Activated CD4-positive, alpha-beta T cell treated with anti-CD3 and anti-CD28 coated beads, Interleukin-2, amount 50 U/mL, for 48 hours (primary cell): ENCODE results near the gene ERC1.

Experiments used
- DNase-seq, 2 experiments: peaks; one replicate each; pipeline ENCODE4 v3.0.0-alpha.2; 2020

The ERC1 gene

DNA sequence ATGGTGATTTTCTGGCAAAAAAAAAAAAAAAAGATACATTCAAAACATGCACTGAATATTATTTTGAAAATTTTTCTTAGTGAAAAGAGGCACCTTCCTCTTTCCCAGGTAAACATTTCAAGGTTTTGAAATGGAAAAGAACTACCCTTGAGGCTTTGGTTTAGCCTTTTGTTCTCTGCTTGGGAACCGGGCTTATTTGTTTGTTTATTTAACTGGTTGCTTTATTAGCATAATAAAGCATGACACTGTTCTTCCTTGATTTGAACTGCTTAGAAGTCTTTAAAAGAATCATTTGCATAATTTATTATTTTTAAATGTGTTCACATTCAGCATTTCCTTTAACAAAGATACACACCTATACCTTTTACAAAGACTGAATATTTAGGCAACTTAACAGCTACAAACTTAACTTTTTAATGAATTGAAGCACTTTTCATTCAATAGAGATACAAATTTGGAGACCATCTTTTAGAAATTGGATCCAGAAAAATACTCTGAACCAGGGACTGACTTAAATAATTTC is 428.9 kb downstream of the ERC1 start:
- no peak for DNase-seq

DNA sequence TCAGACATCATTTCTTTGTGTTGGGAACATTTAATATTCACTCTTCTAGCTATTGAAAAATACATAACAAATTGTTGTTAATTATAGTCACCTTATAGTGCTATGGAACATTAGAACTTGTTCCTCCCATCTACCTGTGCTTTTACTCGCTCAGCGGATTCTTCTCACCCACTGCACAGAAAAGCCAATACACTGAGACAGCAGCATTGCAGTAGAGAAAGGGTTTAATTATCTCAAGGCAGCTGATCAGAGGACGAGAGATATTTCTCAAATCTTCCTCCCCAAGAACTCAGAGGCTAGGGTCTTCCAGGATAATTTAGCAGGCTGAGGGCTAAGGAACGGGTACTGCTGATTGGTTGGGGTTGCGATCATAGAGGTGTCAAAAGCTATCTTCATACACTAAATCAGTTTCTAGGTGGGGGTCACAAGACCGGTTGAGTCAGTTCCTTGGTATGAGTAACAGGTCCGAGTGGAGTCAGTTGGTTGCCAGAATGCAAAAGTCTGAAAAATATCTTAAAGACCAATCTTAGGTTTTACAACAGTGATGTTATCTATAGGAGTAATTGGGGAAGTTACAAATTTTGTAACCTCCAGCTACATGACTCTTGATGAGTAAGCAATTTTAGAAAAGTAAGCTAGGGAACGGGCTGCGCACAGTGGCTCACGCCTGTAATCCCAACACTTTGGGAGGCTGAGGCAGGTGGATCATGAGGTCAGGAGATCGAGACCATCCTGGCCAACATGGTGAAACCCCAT is 430.2 kb downstream of the ERC1 start:
- no peak for DNase-seq

DNA sequence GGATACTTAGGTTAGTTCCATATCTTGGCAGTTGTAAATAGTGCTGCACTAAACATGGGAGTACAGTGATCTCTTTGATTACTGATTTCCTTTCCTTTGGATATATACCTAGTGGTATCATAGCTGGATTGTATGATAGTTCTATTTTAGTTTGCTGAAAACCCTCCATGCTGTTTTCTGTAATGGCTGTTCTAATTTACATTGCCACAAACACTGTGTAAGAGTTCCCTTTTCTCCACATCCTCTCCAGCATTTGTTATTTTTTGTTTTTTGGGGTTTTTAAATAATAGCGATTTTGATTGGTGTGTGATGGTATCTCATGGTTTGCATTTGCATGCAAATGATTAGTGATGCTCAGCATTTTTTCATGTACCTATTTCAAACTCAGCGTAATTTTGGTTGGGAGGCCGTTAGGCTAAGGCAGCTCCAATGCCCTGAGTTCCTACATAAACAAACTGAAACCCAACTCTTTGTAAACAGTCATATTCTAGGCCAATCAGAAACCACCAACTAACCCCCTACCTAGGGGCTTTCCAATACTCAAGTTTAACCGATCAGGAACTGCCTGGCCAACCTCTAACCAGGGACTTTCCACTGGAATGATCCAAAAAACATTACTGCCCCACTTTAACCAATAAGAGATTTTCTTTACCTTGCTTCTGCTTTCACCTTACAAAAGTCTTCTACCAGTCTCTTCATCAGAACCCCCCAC is 431.7 kb downstream of the ERC1 start:
- DNase-seq: no peak

DNA sequence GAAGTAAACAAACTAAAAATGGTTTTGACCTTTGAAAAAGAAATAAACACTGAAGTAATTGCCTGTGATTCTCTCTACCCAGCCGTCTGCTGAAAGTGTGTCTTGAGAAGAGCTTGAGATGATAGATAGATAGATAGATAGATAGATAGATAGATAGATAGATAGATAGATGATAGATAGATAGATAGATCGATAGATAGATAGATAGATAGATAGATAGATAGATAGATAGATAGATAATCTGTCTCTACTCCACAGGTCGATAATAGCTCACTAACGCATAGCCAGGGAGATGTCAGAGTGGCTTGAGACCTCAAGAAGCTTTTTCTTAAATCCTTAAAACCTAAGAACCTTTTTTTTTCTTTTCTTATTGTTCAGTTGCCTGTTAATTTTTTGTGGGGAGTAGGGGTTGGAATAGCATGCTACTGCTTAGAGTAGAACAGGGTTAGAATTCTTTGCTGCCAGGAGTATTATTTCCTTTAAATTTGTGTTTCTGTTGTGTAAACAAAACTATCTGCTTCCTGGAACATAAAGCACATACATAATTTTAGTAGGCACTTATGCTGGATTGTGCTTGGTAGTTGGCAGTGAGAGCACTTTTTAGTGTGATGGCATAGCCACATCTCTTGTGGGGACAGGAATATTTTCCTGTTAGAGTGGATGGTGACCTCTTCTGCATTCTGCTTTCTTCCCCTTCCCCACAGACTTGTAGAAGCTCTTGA is 433.8 kb downstream of the ERC1 start:
- DNase-seq: no peak

DNA sequence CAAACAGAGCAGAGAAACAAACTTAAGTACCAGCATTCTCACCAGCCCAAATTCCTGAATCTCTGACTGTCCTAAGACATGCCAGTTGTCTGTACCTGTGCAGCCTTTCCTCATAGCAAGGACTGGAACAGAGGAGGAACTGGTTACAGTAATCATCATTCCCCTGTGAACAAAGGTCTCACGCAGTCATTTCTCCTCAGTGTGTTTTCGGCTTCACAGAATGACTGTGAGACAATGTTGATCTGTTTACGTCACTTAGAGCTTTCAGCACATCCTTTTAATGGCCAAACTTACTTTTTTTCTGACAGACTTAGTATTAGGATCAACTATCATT is 434.3 kb downstream of the ERC1 start:
- DNase-seq: no peak

DNA sequence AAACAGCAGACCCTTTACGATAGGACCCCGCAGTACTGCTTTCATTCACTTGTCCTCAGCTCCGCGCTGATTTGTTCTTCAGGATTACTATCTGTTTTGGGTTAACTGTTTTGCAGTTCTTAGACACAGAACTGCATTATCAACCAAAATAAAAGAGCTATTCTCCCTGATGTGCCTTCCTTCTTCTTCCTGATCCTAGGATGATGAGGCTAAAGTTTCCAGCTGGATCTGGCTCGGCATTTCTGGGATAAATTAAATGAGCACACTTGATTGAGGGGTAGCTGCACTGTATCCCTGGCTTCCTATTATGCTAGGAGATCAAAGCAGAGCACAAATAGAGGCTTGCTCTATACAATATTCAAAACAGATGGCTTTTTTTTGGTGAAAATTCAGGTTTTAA is 437.6 kb downstream of the ERC1 start:
- DNase-seq: no peak

DNA sequence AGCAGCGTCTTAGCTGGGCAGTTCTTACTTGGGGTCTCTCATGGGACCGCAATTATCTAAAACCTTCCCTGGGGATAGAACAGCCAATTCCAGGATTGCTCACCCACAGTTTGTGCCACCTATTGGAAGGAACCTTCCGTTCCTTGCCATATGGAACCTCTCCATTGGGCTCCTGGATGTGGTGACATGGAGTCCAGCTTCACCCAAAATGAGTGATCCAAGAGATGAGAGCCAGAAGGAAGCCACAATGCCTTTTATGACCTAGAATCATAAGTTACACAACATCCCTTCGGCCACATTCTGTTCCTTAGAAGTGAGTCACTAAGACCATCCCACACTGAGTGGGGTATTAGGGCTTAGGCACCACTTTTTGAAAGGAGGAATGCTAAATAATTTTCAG is 439.0 kb downstream of the ERC1 start:
- DNase-seq: no peak

DNA sequence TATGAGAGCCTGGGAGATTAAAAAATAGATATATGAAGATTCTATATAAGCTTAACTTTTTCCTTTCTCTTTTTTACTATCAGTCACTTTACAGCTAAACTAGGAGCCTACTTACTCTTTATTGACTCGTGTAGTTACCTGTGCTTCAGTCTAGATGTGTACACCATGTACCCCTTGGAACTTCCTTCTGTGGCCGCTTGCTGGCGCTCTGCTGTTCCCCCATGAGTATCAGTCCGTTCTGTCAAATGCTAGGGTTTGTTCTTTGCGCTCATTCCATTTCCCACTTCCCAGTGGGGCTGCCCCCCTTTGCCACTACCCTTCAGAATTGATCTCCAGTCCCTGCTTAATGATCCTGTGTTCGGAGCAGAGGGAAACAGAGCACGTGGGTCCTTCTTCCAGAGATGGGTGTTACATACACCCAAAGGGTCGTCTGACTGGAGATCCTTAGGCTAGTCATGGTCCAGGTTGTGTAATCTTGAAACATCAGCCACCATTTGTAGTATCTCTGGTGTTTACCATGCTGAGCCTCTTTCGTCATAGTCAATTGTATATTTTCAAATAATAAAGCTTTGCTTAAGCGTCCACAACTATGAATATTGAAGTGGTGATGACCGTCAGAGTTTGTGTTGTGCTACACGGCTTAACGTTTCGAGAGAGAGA is 443.4 kb downstream of the ERC1 start:
- no peak for DNase-seq

DNA sequence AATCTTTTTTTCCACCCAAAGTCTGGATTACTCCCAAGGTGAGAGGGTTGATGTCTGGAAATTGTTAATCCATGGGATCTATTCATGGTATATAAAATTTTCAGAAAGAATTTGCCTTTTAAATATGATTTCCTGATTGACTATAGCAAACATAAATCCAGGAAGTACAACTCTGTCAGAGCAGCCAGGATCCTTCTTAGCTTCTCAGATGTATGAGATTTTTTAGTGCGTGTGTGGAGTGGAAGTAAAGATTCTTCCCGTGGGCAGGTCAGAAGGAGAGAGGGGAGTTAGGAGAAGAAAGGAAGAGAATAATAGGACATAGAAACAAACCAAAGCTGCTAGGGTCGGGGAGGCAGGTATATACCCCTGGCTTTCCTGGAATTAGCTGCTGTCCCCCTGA is 444.0 kb downstream of the ERC1 start:
- DNase-seq: no peak

DNA sequence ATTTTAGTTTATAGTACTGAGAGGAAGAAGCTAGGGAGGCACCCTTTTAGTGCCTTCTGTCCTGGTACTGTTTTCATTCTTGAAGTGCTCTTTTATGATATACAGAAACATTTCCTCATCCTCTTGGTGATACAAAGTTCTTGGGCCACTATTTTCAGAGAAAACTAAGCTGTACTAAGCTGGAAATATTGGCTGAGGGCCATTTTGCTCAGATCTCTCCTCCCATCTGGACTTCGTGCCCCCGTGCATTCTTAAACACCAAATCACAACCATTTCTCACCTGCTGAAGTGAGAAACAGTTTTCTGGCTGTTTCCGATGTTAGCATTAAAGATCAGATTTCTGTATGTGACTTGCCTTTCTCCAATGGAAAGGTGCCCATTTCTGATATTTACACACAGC is 444.4 kb downstream of the ERC1 start:
- DNase-seq: no peak

DNA sequence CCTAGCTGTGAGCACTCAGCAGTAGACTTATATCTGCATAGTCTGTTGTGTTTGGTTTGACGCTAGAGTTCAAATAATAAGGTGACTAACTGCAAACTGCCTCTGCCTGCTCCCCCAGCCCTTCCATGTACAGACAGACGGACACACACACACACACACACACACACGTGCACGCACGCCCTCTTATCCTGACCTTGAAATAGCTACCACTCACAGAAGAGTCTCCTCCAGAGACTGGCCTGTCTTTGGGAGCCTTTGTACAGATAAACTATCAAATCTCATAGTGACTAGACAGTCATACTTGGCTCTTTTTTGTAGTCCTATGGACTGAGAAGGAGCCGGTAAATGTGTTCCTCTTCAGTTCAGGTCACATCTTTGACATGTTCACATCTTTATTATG is 445.0 kb downstream of the ERC1 start:
- no peak for DNase-seq

DNA sequence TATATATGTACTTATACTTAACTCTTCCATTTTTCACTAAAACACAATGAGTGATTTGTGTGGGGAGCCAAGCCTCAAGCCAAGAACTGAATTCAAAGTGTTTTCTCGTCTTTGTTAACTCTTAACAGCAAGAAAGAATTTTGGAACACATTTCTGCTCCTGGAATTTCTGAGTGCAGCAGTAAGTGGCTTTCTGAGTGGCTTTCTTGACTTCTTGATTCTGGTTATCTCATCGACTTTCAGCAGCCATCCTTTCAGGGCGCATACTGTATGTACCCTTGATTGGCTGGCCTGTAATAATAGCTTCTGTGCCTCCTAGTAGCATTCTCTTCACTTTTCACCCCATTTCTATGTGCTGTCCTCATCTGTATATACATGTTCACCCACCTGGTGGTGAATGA is 446.0 kb downstream of the ERC1 start:
- no peak for DNase-seq

DNA sequence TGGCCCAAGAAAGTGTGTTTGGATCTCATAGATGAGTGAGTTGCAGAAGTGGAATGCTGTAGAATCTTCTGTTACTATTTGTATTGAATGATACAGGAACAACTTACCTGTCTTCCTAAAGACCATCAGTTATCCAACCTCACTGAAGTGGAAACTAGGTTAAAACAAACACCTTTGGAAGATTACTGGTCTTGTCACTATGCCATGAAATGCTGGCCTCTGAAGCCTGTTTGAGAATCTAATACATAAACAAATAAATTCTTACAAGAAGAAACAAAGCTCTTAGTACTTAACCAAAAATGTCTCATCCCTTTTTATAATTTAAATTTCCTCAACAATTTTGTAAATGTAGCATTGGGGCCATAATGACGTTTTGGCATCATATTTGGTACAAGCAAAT is 448.2 kb downstream of the ERC1 start:
- no peak for DNase-seq

DNA sequence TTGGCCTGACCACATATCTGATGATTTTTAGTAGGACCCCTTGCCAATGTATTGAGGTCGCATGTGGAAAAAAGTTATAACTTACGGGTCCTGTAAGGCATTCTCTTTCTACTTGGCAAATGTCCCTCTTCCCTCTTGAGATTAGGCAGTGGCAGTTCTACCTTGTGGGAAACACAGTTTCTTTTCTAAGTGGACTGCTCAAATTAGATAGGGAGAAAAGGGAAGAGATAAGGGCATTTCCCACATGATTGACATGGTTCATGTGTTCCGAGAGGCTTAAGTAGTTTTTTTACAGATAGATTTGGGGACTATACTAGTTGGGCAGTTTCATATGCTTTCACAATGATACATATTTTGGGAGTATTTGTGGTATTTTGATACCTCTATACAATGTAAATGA is 448.7 kb downstream of the ERC1 start:
- DNase-seq: no peak

DNA sequence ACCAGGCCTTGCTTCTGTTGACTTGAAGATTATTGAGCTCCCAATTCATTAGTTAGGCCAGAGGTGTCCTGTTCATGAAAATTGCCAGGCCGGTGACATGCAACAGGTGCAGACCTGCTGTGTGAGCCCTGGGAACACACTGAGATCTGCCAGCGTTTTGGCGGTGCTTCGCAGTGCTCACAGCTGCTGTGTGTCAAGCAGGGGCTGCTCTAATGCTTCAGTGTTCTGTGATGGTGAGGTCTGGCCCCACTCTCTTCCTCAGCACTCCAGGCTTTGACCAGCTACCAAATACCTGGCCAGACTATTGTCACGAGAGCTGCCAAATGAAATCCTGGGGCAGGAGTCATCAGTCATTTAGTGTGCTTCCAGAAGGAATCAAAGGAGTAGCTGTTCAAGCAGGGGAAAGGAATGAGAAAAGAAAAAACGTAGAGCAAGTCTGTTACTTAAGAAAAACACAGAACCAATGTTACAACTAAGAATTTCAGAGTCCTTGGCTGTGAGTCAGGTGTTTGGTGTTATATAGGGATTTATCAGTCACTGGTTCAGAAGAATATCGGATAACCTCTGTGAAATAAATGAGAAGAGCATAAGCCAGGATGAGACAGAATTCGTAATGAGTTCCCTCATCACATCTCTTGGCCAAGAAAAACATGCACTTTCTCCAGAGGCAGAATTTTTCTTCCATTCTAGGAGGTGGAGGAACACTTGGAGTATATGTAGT is 452.6 kb downstream of the ERC1 start:
- DNase-seq: no peak

DNA sequence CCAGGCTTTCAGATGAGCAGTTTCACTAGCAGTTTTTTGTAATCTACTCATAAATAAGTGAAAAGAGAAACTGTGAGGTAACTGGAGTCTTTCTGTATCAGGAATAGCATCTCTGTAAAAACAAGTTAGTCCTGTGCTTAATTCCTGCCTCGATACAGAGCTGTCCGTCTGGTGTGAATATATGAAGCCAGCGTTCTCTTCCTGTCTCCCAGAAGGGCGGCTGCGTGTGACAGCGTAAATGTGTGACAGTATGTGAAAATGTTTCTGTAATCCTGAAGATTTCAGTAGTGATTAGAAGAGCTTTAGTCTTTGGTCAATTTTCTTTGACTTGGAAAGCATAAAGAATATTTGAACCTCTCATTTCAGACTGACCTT is 453.1 kb downstream of the ERC1 start:
- no peak for DNase-seq

DNA sequence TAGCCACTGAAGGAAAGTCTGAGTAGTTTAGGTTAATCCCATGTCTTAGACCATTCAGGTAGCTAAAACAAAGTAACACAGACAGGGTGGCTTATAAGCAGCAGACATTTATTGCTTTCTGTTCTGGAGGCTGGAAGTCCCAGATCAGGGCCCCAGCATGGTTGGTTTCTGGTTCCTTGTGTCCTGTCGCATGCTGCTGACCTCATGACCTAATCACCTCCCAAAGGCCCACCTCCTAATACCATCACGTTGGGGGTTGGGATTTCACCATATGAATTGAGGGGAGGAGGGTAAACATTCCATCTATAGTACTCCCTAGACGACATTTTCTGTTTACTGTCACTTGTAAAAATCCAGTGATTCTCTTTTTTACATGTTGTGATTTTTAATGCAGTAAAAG is 454.8 kb downstream of the ERC1 start:
- DNase-seq: no peak

DNA sequence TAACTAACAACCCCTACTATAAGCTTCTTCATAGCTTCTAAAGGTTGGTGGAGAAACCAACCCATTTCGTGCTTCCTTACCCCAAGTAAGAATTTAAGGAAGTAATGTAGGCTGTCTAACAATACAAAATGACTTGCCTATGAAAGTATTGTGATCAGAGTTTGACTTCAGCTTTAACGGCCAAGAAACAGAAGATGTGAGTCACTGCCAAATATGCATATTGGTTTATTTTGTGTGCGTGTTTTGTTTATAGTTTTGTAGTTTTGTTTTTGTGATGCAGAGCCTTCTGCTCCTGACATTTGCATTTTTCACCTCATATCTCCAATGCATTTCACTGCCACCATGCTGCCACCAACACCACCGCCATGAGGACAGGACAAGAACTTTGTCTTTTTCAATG is 457.3 kb downstream of the ERC1 start:
- DNase-seq: no peak

DNA sequence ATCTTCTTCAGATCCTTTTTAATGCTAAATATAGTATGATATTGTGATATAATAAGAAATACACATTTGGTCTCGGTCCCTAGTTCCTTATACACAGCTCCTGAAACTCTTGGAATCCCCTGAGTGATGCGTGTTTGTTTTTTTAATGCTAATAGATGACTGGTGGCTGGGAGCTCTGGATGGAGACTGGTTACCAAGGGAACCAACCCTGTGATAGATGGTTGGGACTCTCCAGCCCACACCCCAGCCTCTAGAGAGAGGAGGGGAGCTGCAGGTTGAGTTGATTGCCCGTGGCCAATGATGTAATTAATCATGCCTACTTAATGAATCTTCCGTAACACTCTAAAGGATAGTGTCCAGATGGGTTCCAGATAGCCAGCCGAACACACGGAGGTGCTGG is 462.8 kb downstream of the ERC1 start:
- DNase-seq: no peak

DNA sequence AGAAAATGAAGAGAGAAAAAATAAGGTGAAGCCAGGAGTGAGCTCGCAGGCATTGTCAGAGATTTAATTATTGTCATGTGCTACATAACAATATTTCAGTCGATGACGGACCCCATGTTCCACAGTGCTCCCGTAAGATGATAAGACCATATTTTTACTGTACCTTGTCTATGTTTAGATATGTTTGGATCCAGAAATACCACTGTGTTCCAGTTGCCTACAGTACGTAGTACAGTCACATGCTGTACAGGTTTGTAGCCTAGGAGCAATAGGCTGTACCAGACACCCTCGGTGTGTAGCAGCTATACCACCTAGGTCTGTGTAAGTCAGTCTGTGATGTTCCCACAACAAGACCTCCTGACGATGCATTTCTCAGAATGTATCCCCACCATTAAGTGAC is 465.9 kb downstream of the ERC1 start:
- DNase-seq: no peak

DNA sequence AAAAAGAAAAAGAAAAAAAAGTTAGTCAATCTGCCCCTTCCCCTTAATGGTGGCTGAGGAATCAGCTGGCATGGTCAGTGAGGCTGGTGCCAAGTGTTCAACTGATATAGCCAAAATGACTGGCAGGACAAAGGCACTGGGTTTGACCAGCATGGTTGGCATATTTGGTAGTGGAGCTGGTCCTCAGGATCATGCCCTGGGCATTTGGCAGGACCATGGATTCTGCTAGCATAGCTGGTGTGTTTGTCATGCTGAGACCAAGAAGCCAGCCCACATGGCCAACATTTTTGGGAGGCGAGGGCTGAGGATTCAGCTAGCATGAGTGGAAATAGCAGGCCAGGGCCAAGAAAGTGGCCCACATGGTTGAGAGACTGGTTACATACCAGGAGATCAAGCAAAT is 466.9 kb downstream of the ERC1 start:
- no peak for DNase-seq

DNA sequence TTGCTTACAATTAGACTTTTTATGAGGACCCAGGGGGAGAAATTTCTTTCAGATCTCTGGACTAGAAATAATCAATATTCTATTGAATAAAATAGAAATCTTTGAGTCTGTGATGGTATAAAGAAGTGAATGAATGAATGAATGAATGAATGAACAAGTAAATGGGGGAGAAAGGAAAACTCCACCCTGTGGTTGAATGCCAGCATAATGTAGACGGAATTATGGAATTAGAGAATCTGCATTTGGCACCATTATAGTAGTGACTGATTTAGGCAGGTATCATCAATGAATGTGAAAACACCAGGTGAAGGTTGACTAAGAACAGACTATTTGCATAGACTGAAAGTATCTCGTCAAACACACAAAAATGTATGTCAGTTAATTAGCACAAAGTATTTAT is 468.3 kb downstream of the ERC1 start:
- no peak for DNase-seq
